GM12878 (cell line): ENCODE measurements around the gene NOD2. TPM values are rescaled to one million over a fixed set of nuclear protein-coding genes. Genes with fewer than 3 reads are reported as not detected.

Source experiments
- ATAC-seq: fragments of 200-7000 bp; cut with Tn5 transposase; 3 replicates; pipeline ENCODE4 v1.9.1; 2020; ENCODE audit warnings: mild to moderate bottlenecking, moderate library complexity
- BruUV-seq: library from RNA; stranded (reverse); fragments of 400-500 nt; replicated peaks from 2 replicates; lab custom pipeline; 2021; lab: Mats Ljungman, UMichigan
- CTCF ChIA-PET: fragments of 300-600 bp; sonication (Branson Sonifier 250); formaldehyde crosslinking; extraction: SDS; loops from one replicate; lab custom pipeline; 2021; ENCODE audit warnings: inconsistent platforms; lab: Yijun Ruan, JAX
- POLR2A ChIA-PET: fragments of 350-600 bp; formaldehyde crosslinking; extraction: SDS; loops from one replicate; lab custom pipeline; 2021; ENCODE audit warnings: inconsistent platforms; lab: Charles Lee
- RAD21 ChIA-PET: fragments of 300-600 bp; sonication (Branson Sonifier 250); formaldehyde crosslinking; loops from one replicate; lab custom pipeline; 2023; ENCODE audit warnings: antibody characterized with exemption; ENCODE audit not compliant: unreplicated experiment; lab: Charles Lee
- SMC1A ChIA-PET: fragments of 300-600 bp; sonication (Branson Sonifier 250); formaldehyde crosslinking; loops from one replicate; lab custom pipeline; 2023; ENCODE audit not compliant: unreplicated experiment, uncharacterized antibody; lab: Charles Lee
- DNase-seq: peaks from one replicate; pipeline ENCODE4 v3.0.0-alpha.2; 2011; ENCODE audit warnings: low read depth, low spot score
- FAIRE-seq: peaks from 3 replicates; lab custom pipeline; 2011; peaks lifted over from hg19 to GRCh38; lab: Jason Lieb, UNC
- H2AFZ ChIP-seq: 2 replicates; pipeline ENCODE4 v1.6.0; 2011; ENCODE audit warnings: low read depth, low read length, control low read depth; ENCODE audit not compliant: control insufficient read depth
- H3K27ac ChIP-seq: 2 replicates; pipeline ENCODE4 v1.5.1; 2011; ENCODE audit warnings: control low read depth; ENCODE audit not compliant: control insufficient read depth, insufficient read depth
- H3K27me3 ChIP-seq, 2 experiments: replicated peaks in 1 of 2; 2 replicates each; pipeline versions ENCODE4 v1.6.0 to v1.6.1; 2011; ENCODE audit warnings: low read length in 1 of 2; ENCODE audit not compliant: control insufficient read depth in 2 of 2, insufficient read depth in 2 of 2
- H3K36me3 ChIP-seq, 2 experiments: 2 replicates each; pipeline ENCODE4 v1.5.1; 2011; ENCODE audit warnings: low read length in 1 of 2; ENCODE audit not compliant: control insufficient read depth in 2 of 2, insufficient read depth in 2 of 2
- H3K4me1 ChIP-seq: 2 replicates; pipeline ENCODE4 v1.6.1; 2011; ENCODE audit warnings: mild to moderate bottlenecking, low read length, moderate library complexity, mixed read lengths; ENCODE audit not compliant: control insufficient read depth, insufficient read depth
- H3K4me2 ChIP-seq: 2 replicates; pipeline ENCODE4 v1.6.0; 2011; ENCODE audit warnings: control low read depth; ENCODE audit not compliant: control insufficient read depth, insufficient read depth
- H3K4me3 ChIP-seq: fragments of 200-600 bp; sonication (generic); 2 replicates; pipeline ENCODE4 v1.5.1; 2016
- H3K79me2 ChIP-seq: 2 replicates; pipeline ENCODE4 v1.6.0; 2011; ENCODE audit warnings: low read length; ENCODE audit not compliant: control insufficient read depth, insufficient read depth
- H3K9ac ChIP-seq: 2 replicates; pipeline ENCODE4 v1.8.0; 2011; ENCODE audit warnings: low read length, control low read depth, mixed read lengths; ENCODE audit not compliant: control insufficient read depth, insufficient read depth
- H3K9me3 ChIP-seq: replicated peaks from 3 replicates; pipeline ENCODE4 v1.5.1; 2011; ENCODE audit warnings: mild to moderate bottlenecking, low read length; ENCODE audit not compliant: control insufficient read depth, insufficient read depth
- H4K20me1 ChIP-seq: 2 replicates; pipeline ENCODE4 v1.6.0; 2011; ENCODE audit not compliant: control insufficient read depth, insufficient read depth
- E2F4 ChIP-seq: IDR thresholded peaks from 2 replicates; pipeline ENCODE4 v1.6.1; 2012; ENCODE audit warnings: low read depth, low read length, improper control_type of control experiment
- HDAC2 ChIP-seq: fragments of 200-600 bp; sonication (generic); IDR thresholded peaks from 2 replicates; pipeline ENCODE4 v1.6.1; 2017
- NR2F1 ChIP-seq: fragments of 450-650 bp; conservative IDR thresholded peaks from 2 replicates; pipeline ENCODE4 v1.6.1; 2017; ENCODE audit warnings: mild to moderate bottlenecking
- PAX5 ChIP-seq: IDR thresholded peaks from 2 replicates; pipeline ENCODE4 v1.6.1; 2011; ENCODE audit warnings: low read depth, low read length, borderline replicate concordance
- PKNOX1 ChIP-seq: fragments of 450-650 bp; IDR thresholded peaks from 2 replicates; pipeline ENCODE4 v1.6.1; 2016; ENCODE audit warnings: mild to moderate bottlenecking
- SREBF1 ChIP-seq: IDR thresholded peaks from 2 replicates; pipeline ENCODE4 v1.6.1; 2012; ENCODE audit warnings: mild to moderate bottlenecking, low read length
- TCF7 ChIP-seq: IDR thresholded peaks from 2 replicates; pipeline ENCODE4 v1.6.1; 2014; ENCODE audit warnings: antibody characterized with exemption, borderline replicate concordance
- ZNF274 ChIP-seq: IDR thresholded peaks from one replicate; pipeline ENCODE4 v1.8.0; 2011; ENCODE audit not compliant: insufficient read length, insufficient read depth
- WGBS: methylation state at CpG from one replicate; pipeline ENCODE4 v1.1.6; 2016; ENCODE audit warnings: low lambda C conversion rate; ENCODE audit not compliant: insufficient replicate concordance, insufficient coverage; ENCODE audit errors: missing lambda C conversion rate; 5-methylcytosine and 5-hydroxymethylcytosine counted together
- in situ Hi-C: fragments of 300-500 bp; cut with MboI; formaldehyde crosslinking; loops from 9 replicates; pipeline ENCODE4 v1.14.3; 2018; ENCODE audit warnings: mixed read lengths
- intact Hi-C: fragments of 100-400 bp; cut with micrococcal nuclease; formaldehyde crosslinking; loops from one replicate; pipeline ENCODE4 v1.14.2; 2022; ENCODE audit not compliant: unreplicated experiment
- polyA plus RNA-seq, 11 experiments: library from polyadenylated mRNA; depleted of rRNA in 4 of 11; unstranded in 6 of 11; stranded (reverse) in 5 of 11; fragments of >200 nt; fragmentation: Nextera tagmentation in 4 of 11; fragmentation: Illumina TruSeq in 1 of 11; extraction: Ambion mirVana in 4 of 11; extraction: Trizol in 1 of 11; gene quantifications; 1 replicate in 1 of 11; 2 replicates in 10 of 11; pipeline versions ENCODE4 v1.2.1 to v1.2.3, GENCODE V29; 2011 to 2016; ENCODE audit warnings: inconsistent platforms in 2 of 11, missing spikeins in 2 of 11, low read depth in 1 of 11
- total RNA-seq, 4 experiments: library from RNA; depleted of rRNA in 3 of 4; stranded (reverse); fragments of >200 nt in 3 of 4; fragmentation: Illumina TruSeq in 1 of 4; extraction: Trizol in 1 of 4; gene quantifications; 2 replicates each; pipeline versions ENCODE4 v1.2.1 to v1.2.3, GENCODE V29; 2013 to 2021
- TF ChIP-seq, protein P1 (sequence below): fragments of 450-650 bp; IDR thresholded peaks from 2 replicates; pipeline ENCODE4 v1.6.1; 2017; ENCODE audit warnings: mild to moderate bottlenecking, low read depth, inconsistent platforms; ENCODE audit not compliant: poor library complexity, severe bottlenecking
- TF ChIP-seq, protein P2 (sequence below): IDR thresholded peaks from 2 replicates; pipeline ENCODE4 v1.6.1; 2011; ENCODE audit warnings: mild to moderate bottlenecking, low read depth, low read length, moderate library complexity; ENCODE audit not compliant: insufficient replicate concordance
- TF ChIP-seq, protein P3 (sequence below): fragments of 150-350 bp; IDR thresholded peaks from 2 replicates; pipeline ENCODE4 v1.6.1; 2016; ENCODE audit warnings: low read depth, low read length

NOD2 gene
- total and polyA plus RNA-seq, 10 of the 15 experiments (the other 5 are each of a cell fraction or from before 2014, with no cell fraction given), result 1.0 to 18.6 (median 6.7) TPM

DNA sequence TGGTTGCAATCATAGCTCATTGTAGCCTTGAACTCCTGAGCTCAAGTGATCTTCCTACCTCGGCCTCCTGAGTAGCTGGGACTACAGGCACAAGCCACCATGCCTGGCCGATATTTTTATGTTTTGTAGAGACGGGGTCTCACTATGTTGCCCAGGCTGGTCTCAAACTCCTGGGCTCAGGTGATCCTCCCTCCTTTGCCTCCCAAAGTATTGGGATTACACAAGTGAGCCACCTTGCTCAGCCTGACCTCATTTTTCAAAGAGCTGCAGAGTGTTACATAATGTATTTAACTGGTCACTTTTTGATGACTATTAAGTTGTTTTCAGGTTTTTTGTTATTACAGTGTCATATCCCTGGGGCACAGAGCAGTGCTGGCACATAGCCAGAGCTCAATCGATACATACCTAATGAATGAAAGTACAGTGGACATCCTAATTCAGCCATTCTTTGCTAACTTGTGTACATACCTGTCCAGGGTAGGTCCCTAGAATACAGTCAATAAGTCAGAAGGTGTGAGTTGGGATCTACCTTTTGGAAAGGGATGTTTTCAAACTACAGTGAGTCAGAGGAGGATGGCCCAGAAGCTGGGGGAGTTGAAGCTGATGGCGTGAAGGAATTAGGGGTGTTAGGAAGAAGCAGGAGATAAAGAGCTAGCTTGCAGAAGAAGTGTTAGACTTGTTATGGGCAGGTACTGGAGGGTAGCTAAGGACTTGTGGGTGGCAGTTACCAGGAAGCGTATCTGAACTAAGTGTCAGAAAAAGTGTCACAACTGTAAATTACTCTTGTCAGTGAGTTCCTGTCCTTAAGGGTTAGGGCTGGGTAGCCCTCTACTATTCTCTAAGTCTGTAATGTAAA is 28.4 kb downstream of the NOD2 start:
- H2AFZ ChIP-seq, result no peak overlapping the region
- DNase-seq (no peak), FAIRE-seq (peak; percentile 35), ATAC-seq (no peak)
- H3K36me3 ChIP-seq, result peaks cover 10 to 15% of the 10 kb centered on the region in 2 experiments; a peak in 3 of 4 replicates
- no peaks in the 10 kb centered on the region for H3K27me3 ChIP-seq
- H4K20me1 ChIP-seq, result no peaks in the 10 kb centered on the region
- no peak overlapping the region for H3K9ac ChIP-seq
- ChIA-PET POLR2A (interaction anchor here (0.9 to 1.7 kb wide), 3 partner anchors 13 to 24 kb away, joined by 3 to 4 read pairs (median 3); no protein-coding TSS in a partner anchor), CTCF (interaction anchor here (1.2 to 3.4 kb wide), 5 partner anchors 18 to 85 kb away, joined by 3 to 10 read pairs (median 4); no protein-coding TSS in a partner anchor), RAD21 (interaction anchor here (0.7 to 1.5 kb wide), 3 partner anchors 20 to 448 kb away, joined by 4 to 7 read pairs (median 5); partner anchors contain the start of gene CYLD), SMC1A (interaction anchor here (1.0 to 2.0 kb wide), 8 partner anchors 9 to 26 kb away, joined by 3 to 10 read pairs (median 4); no protein-coding TSS in a partner anchor)
- H3K79me2 ChIP-seq, result no peaks in the 10 kb centered on the region
- intact Hi-C loops, result no loop called here
- no peak overlapping the region for H3K4me2 ChIP-seq
- H3K27ac ChIP-seq, result no peak overlapping the region
- in situ Hi-C loops, result no loop called here
- no peak overlapping the region for H3K4me3 ChIP-seq
- no TSS peak for BruUV-seq
- H3K4me1 ChIP-seq, result no peaks in the 10 kb centered on the region
- peaks cover 10% of the 10 kb centered on the region; the same call in 2 of the 3 replicates for H3K9me3 ChIP-seq
- 96% methylated on average over 6 of the region's 6 CpGs for WGBS
- TF ChIP-seq PAX5, result no peak
- no peak for TF ChIP-seq NR2F1
- TF ChIP-seq HDAC2, result no peak
- TF ChIP-seq, protein P1, sequence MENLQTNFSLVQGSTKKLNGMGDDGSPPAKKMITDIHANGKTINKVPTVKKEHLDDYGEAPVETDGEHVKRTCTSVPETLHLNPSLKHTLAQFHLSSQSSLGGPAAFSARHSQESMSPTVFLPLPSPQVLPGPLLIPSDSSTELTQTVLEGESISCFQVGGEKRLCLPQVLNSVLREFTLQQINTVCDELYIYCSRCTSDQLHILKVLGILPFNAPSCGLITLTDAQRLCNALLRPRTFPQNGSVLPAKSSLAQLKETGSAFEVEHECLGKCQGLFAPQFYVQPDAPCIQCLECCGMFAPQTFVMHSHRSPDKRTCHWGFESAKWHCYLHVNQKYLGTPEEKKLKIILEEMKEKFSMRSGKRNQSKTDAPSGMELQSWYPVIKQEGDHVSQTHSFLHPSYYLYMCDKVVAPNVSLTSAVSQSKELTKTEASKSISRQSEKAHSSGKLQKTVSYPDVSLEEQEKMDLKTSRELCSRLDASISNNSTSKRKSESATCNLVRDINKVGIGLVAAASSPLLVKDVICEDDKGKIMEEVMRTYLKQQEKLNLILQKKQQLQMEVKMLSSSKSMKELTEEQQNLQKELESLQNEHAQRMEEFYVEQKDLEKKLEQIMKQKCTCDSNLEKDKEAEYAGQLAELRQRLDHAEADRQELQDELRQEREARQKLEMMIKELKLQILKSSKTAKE, result no peak
- TF ChIP-seq, protein P2, sequence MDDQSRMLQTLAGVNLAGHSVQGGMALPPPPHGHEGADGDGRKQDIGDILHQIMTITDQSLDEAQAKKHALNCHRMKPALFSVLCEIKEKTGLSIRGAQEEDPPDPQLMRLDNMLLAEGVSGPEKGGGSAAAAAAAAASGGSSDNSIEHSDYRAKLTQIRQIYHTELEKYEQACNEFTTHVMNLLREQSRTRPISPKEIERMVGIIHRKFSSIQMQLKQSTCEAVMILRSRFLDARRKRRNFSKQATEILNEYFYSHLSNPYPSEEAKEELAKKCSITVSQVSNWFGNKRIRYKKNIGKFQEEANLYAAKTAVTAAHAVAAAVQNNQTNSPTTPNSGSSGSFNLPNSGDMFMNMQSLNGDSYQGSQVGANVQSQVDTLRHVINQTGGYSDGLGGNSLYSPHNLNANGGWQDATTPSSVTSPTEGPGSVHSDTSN, result no peak
- TF ChIP-seq, protein P3, sequence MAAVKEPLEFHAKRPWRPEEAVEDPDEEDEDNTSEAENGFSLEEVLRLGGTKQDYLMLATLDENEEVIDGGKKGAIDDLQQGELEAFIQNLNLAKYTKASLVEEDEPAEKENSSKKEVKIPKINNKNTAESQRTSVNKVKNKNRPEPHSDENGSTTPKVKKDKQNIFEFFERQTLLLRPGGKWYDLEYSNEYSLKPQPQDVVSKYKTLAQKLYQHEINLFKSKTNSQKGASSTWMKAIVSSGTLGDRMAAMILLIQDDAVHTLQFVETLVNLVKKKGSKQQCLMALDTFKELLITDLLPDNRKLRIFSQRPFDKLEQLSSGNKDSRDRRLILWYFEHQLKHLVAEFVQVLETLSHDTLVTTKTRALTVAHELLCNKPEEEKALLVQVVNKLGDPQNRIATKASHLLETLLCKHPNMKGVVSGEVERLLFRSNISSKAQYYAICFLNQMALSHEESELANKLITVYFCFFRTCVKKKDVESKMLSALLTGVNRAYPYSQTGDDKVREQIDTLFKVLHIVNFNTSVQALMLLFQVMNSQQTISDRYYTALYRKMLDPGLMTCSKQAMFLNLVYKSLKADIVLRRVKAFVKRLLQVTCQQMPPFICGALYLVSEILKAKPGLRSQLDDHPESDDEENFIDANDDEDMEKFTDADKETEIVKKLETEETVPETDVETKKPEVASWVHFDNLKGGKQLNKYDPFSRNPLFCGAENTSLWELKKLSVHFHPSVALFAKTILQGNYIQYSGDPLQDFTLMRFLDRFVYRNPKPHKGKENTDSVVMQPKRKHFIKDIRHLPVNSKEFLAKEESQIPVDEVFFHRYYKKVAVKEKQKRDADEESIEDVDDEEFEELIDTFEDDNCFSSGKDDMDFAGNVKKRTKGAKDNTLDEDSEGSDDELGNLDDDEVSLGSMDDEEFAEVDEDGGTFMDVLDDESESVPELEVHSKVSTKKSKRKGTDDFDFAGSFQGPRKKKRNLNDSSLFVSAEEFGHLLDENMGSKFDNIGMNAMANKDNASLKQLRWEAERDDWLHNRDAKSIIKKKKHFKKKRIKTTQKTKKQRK, result no peak
- TF ChIP-seq E2F4, result no peak
- TF ChIP-seq TCF7, result no peak
- TF ChIP-seq SREBF1, result no peak
- no peak for TF ChIP-seq ZNF274
- no peak for TF ChIP-seq PKNOX1
